GM21723 (cell line): Measurements from ENCODE around the gene MZF1.

Source experiments
- ATAC-seq: cut with Tn5 transposase; IDR thresholded peaks from one replicate; pipeline ENCODE4 v1.9.1; 2021; ENCODE audit warnings: mild to moderate bottlenecking, moderate library complexity; ENCODE audit not compliant: unreplicated experiment

MZF1 gene

DNA sequence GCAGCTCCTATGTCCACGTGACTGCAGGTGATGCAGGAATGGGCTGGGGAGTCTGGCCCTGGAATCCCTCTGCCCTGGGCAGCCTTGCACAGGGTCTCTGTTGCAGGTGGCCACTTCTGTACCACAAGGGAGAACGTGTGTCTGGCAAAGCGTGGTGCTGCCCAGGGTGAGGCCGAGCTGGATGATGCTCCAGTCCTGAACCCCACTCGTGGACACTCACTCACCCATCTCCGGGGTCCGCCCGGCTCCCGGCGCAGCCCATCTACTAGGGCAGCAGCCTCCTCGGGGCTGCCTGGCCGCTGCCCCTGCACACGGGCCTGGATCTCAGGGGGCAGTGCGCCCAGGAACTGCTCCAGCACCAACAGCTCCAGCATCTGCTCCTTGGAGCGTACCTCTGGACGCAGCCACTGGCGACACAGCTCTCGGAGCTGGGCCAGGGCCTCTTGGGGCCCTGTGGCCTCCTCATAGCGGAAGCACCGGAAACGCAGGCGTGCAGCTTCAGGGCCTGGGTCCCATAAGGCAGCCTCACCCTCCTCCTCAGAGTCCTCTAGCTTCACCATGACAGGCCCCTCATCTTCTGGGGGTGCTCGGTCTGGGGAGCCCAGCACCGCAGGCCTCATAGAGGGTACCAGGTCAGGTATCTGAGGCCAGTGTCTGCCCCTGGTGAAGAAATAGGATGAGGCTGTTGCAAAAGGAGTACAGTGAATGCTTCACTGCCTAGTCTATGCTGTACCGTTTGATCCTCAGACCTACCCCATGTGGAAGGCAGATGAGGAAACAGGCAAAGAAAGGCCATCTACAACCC lies 2.2 kb downstream of the MZF1 start:
- ATAC-seq = no peak

DNA sequence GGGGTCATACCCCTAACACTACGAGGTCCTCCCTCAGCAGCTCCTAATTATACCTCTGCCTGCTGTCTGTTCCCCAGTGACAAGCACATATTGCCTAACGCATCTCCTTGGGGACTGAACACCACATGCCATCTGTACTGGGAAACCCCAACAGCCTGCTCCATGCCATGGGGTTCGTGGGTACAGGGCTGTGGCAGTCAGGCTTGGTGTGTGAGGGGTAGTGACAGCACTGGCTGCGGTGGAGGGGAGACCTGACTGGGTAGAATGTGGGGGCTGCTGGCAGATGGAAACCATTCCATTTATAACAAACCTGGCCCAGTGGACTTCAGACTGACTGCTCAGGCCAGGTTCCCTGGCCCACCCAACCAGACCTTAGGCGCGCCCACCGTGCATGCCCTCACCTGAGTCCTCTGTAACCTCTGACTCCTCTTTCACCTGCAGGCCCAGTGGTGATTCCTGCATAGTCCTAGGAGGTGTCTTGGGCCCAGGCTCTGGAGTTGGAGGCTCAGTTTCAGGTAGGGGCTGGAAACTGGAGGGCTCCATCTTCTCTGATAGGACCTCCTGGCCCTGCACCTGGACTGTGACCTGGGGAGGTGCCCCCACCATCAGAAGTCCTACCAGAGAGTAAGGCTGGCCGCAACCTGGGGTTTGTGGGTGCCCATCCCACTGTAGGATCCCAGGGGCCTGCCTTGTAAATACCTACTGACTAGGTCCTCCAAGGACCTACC lies 3.0 kb downstream of the MZF1 start:
- no peak for ATAC-seq

DNA sequence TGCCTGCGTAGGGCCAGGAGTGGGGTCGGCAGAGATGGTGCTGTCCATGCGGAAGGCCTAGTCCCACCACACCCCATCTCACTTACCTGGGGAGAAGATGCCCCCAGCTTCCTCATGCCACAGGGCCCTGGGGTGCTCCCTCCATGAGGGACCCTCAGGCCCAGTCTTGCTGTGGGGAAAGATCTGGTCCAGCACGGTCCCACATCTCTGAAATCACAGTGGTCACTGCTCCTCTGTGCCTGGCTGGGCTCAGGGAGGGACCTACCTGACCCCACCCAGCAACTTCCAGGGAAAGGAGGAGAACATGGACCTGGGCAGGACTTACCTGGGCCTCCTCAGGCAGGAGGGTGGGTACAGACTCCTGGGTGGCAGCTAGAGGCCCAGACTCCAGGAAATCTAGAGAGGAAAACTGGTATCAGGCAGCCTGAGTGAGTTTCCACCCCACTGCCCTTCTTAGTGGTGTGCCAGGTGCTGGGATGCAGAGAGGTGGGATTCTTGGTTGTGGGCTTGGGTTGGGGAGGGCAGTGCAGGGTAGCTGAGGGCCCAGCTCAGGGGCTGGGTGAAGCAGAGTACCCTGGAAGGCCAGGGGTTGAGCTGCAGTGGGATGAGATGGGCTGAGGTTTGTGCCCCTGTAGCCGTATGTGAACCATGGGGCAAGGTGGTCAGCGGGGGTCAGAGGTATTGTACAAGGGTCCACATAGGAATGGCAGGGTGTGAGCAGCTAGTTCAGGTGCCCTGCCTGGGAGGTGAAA lies 3.8 kb downstream of the MZF1 start:
- ATAC-seq = no peak

DNA sequence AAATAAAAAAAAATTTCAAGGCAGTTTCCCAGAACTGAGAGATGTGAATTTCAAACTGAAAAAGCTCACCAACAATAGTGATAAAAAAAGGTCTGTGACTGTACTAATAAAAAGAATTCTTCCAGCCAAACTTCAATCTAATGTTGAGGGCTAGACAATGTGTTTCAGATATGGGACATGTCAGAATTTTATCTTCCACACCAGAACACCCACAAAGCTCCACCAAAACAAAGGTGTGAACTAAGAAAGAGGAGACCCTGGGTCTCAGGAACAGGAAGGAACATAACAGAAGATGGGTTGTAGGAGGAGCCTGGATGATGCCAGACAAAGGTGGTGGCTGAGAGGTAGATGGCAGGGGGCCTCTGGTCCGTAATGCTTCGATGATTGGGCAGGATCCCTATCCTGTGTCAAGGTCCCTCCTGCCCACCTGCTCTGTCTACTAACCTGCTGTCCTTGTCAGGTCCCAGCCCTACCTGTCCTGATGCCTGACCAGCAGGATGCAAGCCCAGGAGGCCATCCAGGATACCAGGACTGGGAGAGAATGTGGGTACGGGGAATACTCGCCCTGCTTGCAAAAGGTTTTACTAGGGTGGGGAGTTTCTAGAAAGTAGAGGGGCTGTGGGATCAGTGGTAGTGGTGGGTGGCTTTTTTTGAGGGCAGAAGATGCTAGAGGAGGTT lies 4.5 kb downstream of the MZF1 start:
- no peak for ATAC-seq

DNA sequence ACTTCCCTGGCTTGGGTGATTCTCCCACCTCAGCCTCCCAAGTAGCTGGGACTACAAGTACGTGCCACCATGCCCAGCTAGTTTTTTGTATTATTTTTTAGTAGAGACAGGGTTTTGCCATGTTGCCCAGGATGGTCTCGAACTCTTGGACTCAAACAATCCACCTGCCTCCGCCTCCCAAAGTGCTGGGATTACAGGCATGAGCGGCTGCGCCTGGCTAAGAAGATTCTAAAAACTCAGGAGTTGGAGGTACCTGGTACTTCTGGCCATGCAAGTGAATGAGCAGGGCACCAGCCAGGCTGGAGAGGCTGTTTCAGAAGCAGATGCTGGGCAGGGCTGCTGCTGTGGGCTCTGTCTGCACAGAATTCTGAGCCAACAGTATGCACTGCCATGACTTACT lies 6.1 kb downstream of the MZF1 start:
- no peak for ATAC-seq

DNA sequence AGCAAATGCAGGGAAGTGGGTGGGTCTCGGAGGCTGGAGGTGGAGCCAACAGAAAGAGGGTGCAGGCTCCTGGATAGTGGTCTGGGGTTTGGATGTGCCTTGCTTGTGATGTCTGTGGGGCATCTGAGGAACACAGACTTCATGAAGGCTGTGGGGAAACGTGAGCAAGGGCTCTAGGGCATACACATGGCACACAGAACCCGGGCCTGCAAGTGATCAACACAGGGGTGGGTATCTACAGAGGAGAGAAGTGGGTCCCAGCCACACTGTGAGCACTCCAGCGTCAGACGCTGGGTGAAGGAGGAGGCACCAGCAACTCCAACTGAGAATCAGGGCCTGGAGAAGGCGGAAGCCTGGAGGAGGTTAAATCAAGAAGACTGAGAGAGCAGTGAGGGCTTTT lies 9.3 kb downstream of the MZF1 start:
- ATAC-seq = no peak

DNA sequence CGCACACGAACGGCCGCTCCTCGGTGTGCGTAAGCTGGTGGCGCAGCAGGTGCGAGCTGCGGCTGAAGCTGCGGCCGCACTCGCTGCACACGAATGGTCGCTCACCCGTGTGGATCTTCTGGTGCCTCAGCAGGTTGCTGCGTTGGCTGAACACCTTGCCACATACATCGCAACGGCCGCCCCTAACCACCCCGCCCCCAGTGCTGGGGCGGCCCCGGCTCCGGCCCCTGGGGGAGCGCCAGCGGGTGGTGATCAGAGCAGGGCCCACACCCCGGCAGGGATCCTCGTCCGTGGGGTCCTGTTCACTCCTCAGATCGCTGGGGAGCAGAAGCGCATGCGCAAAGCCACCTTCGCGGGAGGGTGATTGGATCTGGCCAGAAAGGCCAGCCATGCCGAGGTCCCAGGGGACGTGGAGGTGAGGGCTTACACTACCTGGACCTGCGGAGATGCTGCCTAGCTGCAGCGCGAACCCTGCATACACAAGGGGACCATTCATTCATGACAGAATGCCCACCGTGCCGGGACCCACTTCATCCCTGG lies 10.0 kb downstream of the MZF1 start:
- no peak for ATAC-seq

DNA sequence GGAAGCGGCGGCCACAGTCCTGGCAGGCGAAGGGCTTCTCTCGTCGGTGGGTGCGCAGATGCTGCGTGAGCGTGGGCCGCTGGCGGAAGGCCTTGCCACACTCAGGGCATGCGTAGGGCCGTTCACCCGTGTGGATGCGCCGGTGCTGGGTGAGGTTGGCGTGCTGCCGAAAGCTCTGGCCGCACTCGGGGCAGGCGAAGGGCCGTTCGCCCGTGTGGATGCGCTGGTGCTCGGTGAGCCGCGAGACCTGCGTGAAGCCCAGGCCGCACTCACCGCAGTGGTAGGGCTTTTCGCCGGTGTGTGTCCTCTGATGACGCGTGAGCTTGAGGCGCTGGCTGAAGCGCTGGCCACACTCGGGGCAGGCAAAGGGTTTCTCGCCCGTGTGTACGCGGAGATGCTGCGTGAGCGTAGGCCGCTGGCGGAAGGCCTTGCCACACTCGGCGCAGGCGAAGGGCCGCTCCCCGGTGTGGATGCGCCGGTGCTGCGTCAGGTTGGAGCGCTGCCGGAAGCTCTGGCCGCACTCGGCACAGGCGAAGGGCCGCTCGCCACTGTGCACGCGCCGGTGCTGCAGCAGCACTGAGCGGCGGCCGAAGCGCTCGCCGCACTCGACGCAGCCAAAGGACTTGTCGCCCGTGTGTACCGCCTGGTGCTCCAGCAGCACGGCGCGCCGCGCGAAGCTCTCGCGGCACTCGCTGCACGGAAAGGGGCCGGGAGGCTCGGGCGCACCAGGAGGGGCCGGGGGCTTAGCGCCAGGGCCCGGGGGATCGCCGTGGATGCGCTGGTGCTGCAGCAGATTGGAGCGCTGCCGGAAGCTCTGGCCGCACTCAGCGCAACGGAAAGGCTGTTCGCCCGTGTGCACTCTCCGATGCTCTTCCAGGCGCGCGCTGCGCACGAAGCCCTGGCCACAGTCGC lies 10.8 kb downstream of the MZF1 start:
- no peak for ATAC-seq

DNA sequence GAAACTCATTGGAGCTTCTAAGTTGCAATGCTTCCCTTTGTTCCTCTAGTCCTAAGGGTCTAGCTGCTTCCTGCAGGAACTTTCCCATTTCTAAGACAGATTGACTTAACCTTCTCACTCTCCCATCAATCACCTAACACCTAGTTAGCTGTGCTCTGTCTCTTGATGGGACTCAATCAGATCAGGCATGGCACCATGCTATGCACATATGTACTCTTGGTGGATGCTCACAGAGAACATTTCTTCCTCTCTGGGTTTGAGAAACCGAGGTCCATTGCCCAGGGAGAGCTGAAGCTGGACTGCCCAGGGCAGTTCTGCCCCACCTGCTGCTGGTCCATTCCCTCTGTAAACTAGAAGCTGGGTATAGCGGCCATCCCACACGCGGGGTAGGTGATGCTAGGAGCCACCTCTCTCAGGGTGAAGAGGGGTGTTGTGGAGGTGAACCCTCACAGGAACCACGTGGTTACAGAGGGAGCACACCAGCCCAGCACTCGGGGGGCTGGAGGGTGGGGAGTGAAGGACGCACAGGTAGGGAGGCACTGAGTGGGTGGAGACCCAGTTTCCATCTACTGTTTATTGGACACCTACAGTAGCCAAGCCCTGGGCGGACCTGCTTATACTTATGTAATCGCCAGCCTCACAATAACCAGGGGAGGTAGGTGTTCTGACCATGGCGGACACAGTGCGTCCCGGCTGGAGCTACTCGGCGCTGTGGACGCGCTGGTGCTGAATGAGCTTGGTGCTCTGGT lies 11.6 kb downstream of the MZF1 start:
- ATAC-seq = no peak

DNA sequence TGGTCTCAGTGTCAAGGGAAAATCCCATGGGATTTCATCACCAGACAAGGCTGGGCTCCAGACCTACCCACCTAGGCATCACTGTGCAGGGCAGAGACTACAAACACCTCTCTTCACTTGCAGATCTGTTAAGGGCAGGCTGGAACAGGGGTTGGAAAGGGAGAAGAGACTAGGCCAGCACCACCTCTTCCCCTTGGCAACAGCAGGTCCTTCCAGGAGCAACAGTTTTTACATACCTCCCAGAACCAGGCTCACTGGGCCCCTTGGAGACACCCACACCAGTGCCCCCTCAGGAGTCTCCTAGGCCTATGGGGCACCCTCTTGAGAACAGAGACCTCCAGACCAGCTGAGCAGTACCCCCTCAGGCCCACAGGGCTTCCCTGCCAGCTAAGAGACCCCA lies 12.2 kb downstream of the MZF1 start:
- ATAC-seq = no peak

DNA sequence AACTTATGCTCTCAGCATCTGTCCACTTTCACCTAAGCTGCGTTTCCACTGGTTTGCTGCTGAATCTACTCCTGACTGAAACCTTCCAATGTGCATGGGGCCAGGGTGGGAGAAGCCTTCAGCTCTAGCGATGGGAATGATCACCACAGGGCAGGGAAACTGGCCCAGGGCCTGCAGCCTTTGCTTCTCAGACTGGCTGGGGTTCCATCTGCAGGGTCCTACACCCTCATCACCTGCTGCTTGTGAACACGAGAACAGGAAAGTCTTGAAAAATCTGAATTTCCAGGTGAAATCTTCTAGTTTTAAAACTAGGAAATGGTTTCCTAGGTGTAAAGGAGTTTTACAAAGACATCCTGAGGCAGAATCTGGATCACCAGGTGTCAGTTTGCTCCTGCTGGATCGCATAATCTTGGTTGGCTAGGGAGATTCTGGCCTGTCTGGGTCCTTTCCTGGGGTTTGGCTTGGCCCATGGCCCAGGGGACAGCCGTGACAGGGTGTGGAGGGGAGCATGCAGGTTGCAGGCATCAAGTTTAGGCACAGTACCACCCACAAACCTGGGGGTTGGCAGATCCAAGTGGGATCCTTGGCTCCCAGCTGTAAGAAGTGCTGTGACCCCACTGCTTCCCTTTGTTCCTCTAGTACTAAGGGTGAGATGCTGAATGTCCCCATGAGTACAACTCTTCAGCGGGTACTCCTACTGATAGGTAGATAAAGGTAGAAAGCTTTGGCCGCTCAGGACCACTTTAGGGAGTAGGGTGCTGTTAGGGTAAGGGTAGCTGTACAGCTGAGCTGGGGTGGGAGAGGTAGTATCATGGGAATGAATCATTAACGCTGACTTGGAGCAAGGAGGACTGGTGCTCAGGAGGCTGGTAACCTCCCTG lies 12.9 kb downstream of the MZF1 start:
- ATAC-seq = no peak

DNA sequence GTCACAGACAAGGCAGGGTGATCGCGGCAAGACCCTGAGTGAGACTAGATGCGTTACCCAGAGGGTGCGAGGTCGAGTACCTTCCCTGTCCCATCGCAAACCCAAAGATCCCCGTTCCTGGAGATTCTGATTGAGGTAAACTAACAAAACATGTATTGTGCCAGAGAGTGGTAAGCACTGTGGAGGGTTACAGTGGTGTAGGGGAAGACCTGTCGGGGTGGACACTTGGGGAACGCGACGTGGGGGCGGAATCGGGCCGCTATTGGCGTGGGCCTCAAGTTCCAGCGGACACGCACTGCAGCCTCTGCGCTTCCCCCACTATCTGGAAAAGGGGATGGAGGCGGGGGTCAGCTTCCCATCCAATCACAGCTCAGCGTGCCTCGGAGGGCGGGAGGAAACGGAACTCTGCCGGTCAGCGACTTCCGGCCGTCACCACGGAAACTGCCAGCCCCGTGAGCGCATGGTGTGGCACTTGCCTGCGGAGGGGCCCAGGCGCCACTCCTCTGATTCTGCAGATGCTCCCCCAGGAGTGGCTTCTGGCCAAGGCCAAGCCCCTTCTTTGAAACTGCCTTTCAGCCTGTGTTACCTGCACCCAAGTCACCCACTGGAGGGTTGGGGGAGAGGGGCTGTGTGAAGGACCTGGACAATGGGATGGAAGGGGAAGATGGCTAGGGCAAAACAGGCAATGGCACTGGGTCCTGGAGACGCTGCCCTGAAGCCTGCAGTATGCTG lies 13.7 kb downstream of the MZF1 start:
- peak; percentile 32 for ATAC-seq

DNA sequence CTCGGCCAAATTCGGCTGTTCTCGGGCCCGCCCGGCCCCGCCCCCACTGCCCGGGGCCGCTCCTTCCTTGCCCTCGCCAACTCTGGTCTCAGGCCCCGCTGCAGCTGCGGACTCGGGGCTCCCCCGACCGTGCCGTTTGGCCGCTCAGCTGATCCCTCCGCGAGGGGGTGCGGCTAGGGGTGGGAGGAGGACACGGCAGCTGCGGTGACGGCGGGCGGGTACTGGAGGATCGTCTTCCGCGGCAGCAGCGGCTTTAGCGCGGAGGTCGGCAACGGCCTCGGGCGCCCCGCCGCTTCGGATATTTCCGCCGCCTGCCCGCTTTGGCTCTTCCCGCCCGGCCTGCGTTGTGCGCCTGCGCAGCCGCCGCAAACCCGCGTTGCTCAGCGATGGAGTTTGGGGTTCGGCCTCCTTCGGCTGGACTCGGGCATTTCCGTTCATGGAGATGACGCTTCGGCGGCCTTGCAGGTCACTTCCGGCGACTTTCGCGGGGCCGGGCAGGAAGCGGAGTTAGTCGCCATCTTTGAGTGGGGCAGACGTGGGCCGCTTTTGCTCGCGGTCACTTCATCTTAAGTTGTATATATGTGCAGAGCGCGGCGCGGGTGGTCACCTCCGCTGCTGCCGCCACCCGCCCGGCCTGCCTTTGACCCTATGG lies 14.4 kb downstream of the MZF1 start:
- ATAC-seq = peak; percentile 49

DNA sequence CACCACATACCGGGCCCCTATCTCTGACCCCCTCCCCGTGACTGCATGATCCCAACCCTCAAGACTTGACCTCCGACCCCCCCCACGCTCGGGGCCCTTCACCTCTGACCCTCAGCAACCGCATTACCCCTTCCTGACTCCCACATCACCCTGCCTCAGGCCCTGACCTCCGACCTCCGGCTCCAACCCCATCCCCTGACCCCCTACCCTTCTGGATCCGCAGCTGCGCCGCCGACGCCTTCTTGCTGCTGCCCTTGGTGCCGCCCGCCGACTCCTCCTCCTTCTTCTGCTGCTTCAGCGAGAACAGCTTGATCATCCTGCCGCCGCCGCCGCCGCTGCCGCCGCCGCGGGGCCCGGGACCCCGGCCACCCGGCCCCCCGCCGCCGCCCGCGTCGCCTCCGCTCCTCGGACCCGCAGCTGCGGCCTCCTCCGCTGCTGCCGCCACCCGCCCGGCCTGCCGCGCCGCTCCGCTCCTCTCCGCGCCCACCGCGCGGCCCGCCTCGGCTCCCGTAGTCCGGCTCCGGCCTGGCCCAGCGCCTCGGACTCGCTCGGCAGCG lies 15.0 kb downstream of the MZF1 start, which contains the start of gene UBE2M:
TSS of gene UBE2M (minus strand) at position 546 of the 557 bp plus-strand sequence. CDS start at position 316, 230 bp downstream.
- no peak for ATAC-seq

DNA sequence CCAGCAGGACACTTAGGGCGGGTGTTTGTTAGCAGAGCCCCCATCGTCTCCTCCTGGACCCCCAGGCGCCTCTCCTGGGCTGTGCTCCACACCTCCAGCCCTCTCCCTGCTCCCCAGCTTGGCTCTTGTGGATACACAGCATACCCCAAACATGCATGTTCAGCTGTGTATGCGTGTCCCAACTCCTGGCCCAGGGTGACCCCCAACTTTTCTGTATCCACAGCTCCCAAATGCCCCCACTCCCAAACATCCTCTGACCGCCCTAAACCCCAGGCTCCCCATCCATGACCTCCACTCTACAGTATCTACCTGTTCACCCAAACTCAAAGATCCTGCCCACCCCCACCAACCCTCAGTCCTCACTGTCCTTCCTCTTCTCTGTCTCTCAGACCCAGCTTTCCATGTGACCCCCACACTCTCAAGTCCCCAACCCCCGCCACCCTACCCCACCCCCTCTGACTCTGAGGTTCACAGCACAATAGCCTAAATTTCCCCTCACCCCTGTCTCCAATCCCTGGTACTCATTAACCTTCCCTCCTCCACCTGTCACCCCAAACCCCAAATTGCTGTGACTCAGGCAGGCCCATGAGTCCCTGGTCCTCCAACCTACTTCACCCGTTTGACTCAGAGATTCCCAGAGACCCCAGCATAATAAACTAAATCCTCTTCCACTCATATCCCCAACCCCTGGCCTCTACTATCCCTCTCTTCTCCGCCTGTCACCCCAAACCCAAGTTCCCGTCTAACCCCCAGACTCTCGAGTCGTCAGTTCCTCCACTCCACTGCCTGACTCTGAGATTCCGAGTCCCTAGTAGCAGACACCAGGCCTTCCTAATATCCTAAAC lies 15.7 kb downstream of the MZF1 start:
- ATAC-seq = no peak
